ENCODE data around the gene PTPRG. TPM values are rescaled to one million over a fixed set of nuclear protein-coding genes. Genes with fewer than 3 reads are reported as not detected.

The PTPRG gene
- total and polyA plus RNA-seq, 2 experiments from 2014 or later: 15.2 to 45.7 TPM

DNA sequence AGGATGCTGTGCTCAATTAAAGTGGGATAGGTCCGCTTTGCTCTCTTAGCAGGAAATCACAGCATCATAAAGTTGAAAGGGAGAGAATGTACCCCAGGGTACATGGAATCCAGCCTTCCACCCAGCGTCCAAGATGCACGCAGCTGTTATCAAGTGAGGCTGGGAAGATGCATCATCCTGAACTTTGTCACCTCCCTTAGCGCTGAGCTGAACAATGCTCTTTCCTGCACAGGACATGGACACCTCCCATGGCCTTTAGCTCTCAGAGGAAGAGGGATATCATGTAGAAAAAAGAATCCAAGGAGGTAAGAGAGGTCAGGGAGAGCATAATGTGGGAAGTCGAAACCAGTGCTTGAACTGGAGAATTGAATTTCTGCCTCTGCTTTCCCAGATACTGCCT lies 619.1 kb downstream of the PTPRG start:
- TF ChIP-seq, protein P1, sequence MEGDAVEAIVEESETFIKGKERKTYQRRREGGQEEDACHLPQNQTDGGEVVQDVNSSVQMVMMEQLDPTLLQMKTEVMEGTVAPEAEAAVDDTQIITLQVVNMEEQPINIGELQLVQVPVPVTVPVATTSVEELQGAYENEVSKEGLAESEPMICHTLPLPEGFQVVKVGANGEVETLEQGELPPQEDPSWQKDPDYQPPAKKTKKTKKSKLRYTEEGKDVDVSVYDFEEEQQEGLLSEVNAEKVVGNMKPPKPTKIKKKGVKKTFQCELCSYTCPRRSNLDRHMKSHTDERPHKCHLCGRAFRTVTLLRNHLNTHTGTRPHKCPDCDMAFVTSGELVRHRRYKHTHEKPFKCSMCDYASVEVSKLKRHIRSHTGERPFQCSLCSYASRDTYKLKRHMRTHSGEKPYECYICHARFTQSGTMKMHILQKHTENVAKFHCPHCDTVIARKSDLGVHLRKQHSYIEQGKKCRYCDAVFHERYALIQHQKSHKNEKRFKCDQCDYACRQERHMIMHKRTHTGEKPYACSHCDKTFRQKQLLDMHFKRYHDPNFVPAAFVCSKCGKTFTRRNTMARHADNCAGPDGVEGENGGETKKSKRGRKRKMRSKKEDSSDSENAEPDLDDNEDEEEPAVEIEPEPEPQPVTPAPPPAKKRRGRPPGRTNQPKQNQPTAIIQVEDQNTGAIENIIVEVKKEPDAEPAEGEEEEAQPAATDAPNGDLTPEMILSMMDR (IDR thresholded peaks at IDR 0.05; ENCODE audit: low read depth, low read length): no peak
- no peak overlapping the region for H3K27ac ChIP-seq
- H3K36me3 ChIP-seq: no peaks in the 10 kb centered on the region
- H3K9me3 ChIP-seq (ENCODE audit: low read depth): no peaks in the 10 kb centered on the region
- H3K4me3 ChIP-seq: no peak overlapping the region
- H3K27me3 ChIP-seq: no peaks in the 10 kb centered on the region
- peaks cover 10% of the 10 kb centered on the region for H3K4me1 ChIP-seq (ENCODE audit: low read depth)
- DNase-seq (ENCODE audit: low read depth in 1 of 2, low spot score in 1 of 2): no peak

DNA sequence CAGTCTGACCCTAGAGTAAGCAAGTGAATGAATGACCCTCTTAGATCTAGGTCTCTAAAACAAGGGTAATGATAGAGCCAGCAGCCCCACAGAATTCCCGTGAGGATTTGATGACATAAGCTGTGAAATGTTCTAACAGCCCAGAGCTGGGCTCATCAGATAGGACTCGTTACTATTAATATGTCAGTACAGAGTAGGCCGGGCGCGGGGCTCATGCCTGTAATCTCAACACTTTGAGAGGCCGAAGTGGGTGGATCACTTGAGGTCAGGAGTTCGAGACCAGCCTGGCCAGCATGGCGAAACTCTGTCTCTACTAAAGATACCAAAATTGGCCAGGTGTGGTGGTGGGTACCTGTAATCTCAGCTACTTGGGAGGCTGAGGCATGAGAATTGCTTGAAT lies 621.7 kb downstream of the PTPRG start:
- H3K27me3 ChIP-seq: no peaks in the 10 kb centered on the region
- TF ChIP-seq, protein P1 (IDR thresholded peaks at IDR 0.05; ENCODE audit: low read depth, low read length): no peak
- peaks cover 10% of the 10 kb centered on the region for H3K4me1 ChIP-seq (ENCODE audit: low read depth)
- H3K27ac ChIP-seq: no peak overlapping the region
- H3K4me3 ChIP-seq: no peak overlapping the region
- no peak for DNase-seq (ENCODE audit: low read depth in 1 of 2, low spot score in 1 of 2)
- H3K9me3 ChIP-seq (ENCODE audit: low read depth): no peaks in the 10 kb centered on the region
- no peaks in the 10 kb centered on the region for H3K36me3 ChIP-seq

DNA sequence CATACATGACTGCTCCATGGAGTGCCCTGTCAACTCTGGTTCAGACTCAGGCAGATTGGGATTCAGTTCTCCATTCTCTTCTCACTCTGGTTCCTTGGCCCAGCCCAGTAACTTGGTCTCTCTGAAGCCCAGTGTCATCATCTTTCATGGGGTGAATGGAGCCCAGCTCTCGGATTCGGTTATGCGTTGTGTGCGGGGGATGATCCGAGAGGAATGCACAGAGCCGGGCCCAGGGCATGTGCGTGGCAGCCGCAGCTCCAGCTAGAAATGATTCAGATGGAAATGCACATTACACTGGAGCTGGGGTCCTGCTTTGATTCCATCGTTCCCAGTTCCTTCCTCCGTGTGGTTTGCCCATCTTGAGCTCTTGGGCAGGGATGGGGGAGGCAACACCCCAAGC lies 622.6 kb downstream of the PTPRG start:
- Histone ChIP-seq H3K9me3 (ENCODE audit: low read depth) (no peaks in the 10 kb centered on the region), H3K27me3 (no peaks in the 10 kb centered on the region), H3K4me3 (no peak overlapping the region), H3K27ac (no peak overlapping the region), H3K4me1 (ENCODE audit: low read depth) (peaks cover 6% of the 10 kb centered on the region), H3K36me3 (no peaks in the 10 kb centered on the region)
- peak in 1 of 2 donors; percentile 7 for DNase-seq (ENCODE audit: low read depth in 1 of 2, low spot score in 1 of 2)
- TF ChIP-seq, protein P1 (IDR thresholded peaks at IDR 0.05; ENCODE audit: low read depth, low read length): no peak

DNA sequence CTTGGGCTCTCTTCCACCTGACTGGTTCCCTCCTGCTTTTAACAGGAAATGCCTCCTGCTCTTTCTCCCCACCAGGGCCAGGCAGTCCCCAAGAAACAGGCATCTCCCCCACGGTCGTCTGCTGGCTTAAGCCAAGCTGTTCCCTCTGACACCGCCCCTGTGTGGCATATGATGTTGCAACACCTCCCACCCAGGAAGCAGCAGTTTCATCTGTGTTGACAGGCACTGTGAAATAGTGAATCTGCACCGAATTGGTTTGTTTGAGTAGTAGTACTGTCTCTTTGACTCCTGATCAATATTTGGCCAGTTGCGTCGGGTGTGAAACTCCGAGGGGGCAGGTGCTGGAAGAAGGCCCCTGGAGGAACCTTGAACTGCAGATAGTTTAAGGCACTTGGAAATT lies 623.2 kb downstream of the PTPRG start:
- H3K4me3 ChIP-seq: no peak overlapping the region
- no peaks in the 10 kb centered on the region for H3K9me3 ChIP-seq (ENCODE audit: low read depth)
- peaks cover 3% of the 10 kb centered on the region for H3K4me1 ChIP-seq (ENCODE audit: low read depth)
- DNase-seq (ENCODE audit: low read depth in 1 of 2, low spot score in 1 of 2): peak in 1 of 2 donors; percentile 55
- no peaks in the 10 kb centered on the region for H3K36me3 ChIP-seq
- TF ChIP-seq, protein P1 (IDR thresholded peaks at IDR 0.05; ENCODE audit: low read depth, low read length): peak; percentile 2
- no peak overlapping the region for H3K27ac ChIP-seq
- H3K27me3 ChIP-seq: no peaks in the 10 kb centered on the region

DNA sequence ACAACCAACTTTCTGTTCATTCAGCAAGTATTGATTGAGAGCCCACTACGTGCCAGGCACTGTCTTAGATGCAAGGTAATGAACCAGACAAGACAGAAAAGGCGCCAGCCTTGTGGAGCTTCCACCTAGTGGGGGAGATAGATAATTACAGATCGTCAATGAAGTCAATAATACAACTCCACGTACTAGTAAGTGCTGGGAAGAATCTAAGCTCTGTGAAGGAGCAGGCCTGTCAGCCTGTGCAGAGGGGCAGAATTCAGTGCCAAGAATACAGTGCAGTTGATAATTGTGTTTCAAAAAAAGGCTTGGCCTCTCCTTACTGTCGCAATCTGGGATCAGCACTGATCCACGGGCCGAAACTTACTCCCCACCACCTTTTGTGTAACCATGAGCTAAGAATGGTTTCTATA lies 625.7 kb downstream of the PTPRG start:
- TF ChIP-seq, protein P1 (IDR thresholded peaks at IDR 0.05; ENCODE audit: low read depth, low read length): peak; percentile 51
- Histone ChIP-seq H3K9me3 (ENCODE audit: low read depth) (no peaks in the 10 kb centered on the region), H3K36me3 (no peaks in the 10 kb centered on the region), H3K27ac (no peak overlapping the region), H3K27me3 (no peaks in the 10 kb centered on the region), H3K4me1 (ENCODE audit: low read depth) (peaks cover 3% of the 10 kb centered on the region), H3K4me3 (no peak overlapping the region)
- DNase-seq (ENCODE audit: low read depth in 1 of 2, low spot score in 1 of 2): peak; percentile 36 to 62
